ENCODE measurements around the gene TGM4.
"Not testable (repeated sequence)": the region's sequence is repeated elsewhere in the genome, so short reads cannot be mapped to it uniquely, and the experiment has no call there.

The TGM4 gene

GRCh38 chr3:44874308-44874707 is at the start of gene TGM4:
TSS of gene TGM4 (plus strand) at chr3:44874608. CDS start at chr3:44874679, 71 bp downstream.
- no peak for DNase-seq

- no peak for DNase-seq
These were observed 49.0 kb upstream of the TGM4 start for GRCh38 chr3:44825264-44825925.

- no peak for DNase-seq
These were observed 47.2 kb upstream of the TGM4 start for GRCh38 chr3:44827196-44827595.

GRCh38 chr3:44831232-44831631 is 43.2 kb upstream of the TGM4 start:
- no peak for DNase-seq

GRCh38 chr3:44832032-44832431 is 42.4 kb upstream of the TGM4 start:
- no peak for DNase-seq

- no peak for DNase-seq
These were observed 41.4 kb upstream of the TGM4 start for GRCh38 chr3:44832965-44833364.

- DNase-seq, result no peak
These were observed 41.0 kb upstream of the TGM4 start for GRCh38 chr3:44833394-44833793.

GRCh38 chr3:44835684-44836083 is 38.7 kb upstream of the TGM4 start:
- DNase-seq, result no peak

- no peak for DNase-seq
These were observed 32.0 kb upstream of the TGM4 start for GRCh38 chr3:44842376-44842775.

- no peak for DNase-seq
These were observed 28.6 kb upstream of the TGM4 start for GRCh38 chr3:44845528-44846520.

- no peak for DNase-seq
These were observed 25.8 kb upstream of the TGM4 start for GRCh38 chr3:44848634-44849033.

GRCh38 chr3:44856663-44857062 is 17.7 kb upstream of the TGM4 start:
- DNase-seq, result not testable (repeated sequence)

- no peak for DNase-seq
These were observed 14.3 kb upstream of the TGM4 start for GRCh38 chr3:44860117-44860516.

- DNase-seq, result peak; percentile 94
These were observed 12.8 kb upstream of the TGM4 start, which contains the start of gene TMEM42 for GRCh38 chr3:44861412-44862225. TSS of gene TMEM42 (plus strand) at chr3:44861912. CDS start at chr3:44861925, 13 bp downstream.

GRCh38 chr3:44862226-44862637 is 12.2 kb upstream of the TGM4 start:
- DNase-seq, result no peak

- no peak for DNase-seq
These were observed 9.0 kb upstream of the TGM4 start for GRCh38 chr3:44865272-44866035.

- DNase-seq, result no peak
These were observed 6.8 kb upstream of the TGM4 start for GRCh38 chr3:44867421-44868111.

GRCh38 chr3:44870375-44871061 is 3.9 kb upstream of the TGM4 start:
- DNase-seq, result no peak

GRCh38 chr3:44875596-44875995 is 1.2 kb downstream of the TGM4 start:
- no peak for DNase-seq

- DNase-seq, result no peak
These were observed 2.9 kb downstream of the TGM4 start for GRCh38 chr3:44877333-44877732.

GRCh38 chr3:44880284-44880683 is 5.9 kb downstream of the TGM4 start:
- no peak for DNase-seq
